PC-3 (cell line): Measurements from ENCODE around the gene RNLS. TPM values are rescaled to one million over a fixed set of nuclear protein-coding genes. Genes with fewer than 3 reads are reported as not detected.

Source experiments
- ATAC-seq: fragments of 200-7000 bp; cut with Tn5 transposase; 2 replicates; pipeline ENCODE4 v1.9.1; 2020; ENCODE audit warnings: mild to moderate bottlenecking, moderate library complexity
- BruUV-seq: library from RNA; stranded (reverse); fragments of 400-500 nt; replicated peaks from 2 replicates; lab custom pipeline; 2021; lab: Mats Ljungman, UMichigan
- CTCF ChIA-PET: fragments of 300-600 bp; sonication (Branson Sonifier 250); formaldehyde crosslinking; loops from one replicate; lab custom pipeline; 2022; ENCODE audit warnings: antibody characterized with exemption; lab: Charles Lee
- POLR2A ChIA-PET: fragments of 300-600 bp; sonication (Branson Sonifier 250); formaldehyde crosslinking; loops from one replicate; lab custom pipeline; 2022; ENCODE audit warnings: antibody characterized with exemption; ENCODE audit not compliant: unreplicated experiment; lab: Charles Lee
- DNase-seq: peaks from one replicate; pipeline ENCODE4 v3.0.0-alpha.2; 2015
- H2AFZ ChIP-seq: fragments of 300-600 bp; sonication (generic); 2 replicates; pipeline ENCODE4 v1.6.0; 2016; ENCODE audit warnings: antibody characterized with exemption, low read length
- H3F3A ChIP-seq: fragments of 300-600 bp; sonication (generic); one replicate; pipeline ENCODE4 v1.6.0; 2017; ENCODE audit warnings: antibody characterized with exemption, low read length, control low read depth, mild to moderate bottlenecking; ENCODE audit not compliant: unreplicated experiment
- H3K27ac ChIP-seq: fragments of 300-600 bp; sonication (generic); 2 replicates; pipeline ENCODE4 v1.5.1; 2016; ENCODE audit warnings: mild to moderate bottlenecking, low read length
- H3K27me3 ChIP-seq: fragments of 300-600 bp; sonication (generic); 2 replicates; pipeline ENCODE4 v1.6.1; 2016; ENCODE audit warnings: low read length, mixed read lengths
- H3K36me3 ChIP-seq: fragments of 300-600 bp; sonication (generic); 2 replicates; pipeline ENCODE4 v1.6.1; 2016; ENCODE audit warnings: low read depth, mixed run types, low read length, mixed read lengths
- H3K4me1 ChIP-seq: fragments of 300-600 bp; sonication (generic); 2 replicates; pipeline ENCODE4 v1.5.1; 2016; ENCODE audit warnings: low read length; ENCODE audit not compliant: insufficient read depth
- H3K4me2 ChIP-seq: fragments of 300-600 bp; sonication (generic); 2 replicates; pipeline ENCODE4 v1.6.0; 2016; ENCODE audit warnings: low read length
- H3K4me3 ChIP-seq: fragments of 300-600 bp; sonication (generic); 2 replicates; pipeline ENCODE4 v1.5.1; 2016; ENCODE audit warnings: mild to moderate bottlenecking, low read length, mixed read lengths
- H3K79me2 ChIP-seq: fragments of 300-600 bp; sonication (generic); 2 replicates; pipeline ENCODE4 v1.6.1; 2017; ENCODE audit warnings: low read length, mixed read lengths
- H3K9ac ChIP-seq: fragments of 300-600 bp; sonication (generic); 2 replicates; pipeline ENCODE4 v1.6.0; 2016; ENCODE audit warnings: mild to moderate bottlenecking, low read length
- H3K9me2 ChIP-seq: fragments of 300-600 bp; sonication (generic); replicated peaks from 2 replicates; pipeline ENCODE4 v1.6.1; 2016; ENCODE audit warnings: mixed run types, low read length, mixed read lengths
- H3K9me3 ChIP-seq: fragments of 300-600 bp; sonication (generic); 2 replicates; pipeline ENCODE4 v1.6.1; 2016; ENCODE audit warnings: low read length, mixed read lengths
- H4K20me1 ChIP-seq: fragments of 300-600 bp; sonication (generic); 2 replicates; pipeline ENCODE4 v1.6.1; 2016; ENCODE audit warnings: low read length, mixed read lengths
- CTCF ChIP-seq: fragments of 300-600 bp; sonication (generic); conservative IDR thresholded peaks from 2 replicates; pipeline ENCODE4 v1.5.1; 2017; ENCODE audit warnings: antibody characterized with exemption, low read depth, mild to moderate bottlenecking, low read length
- EZH2 ChIP-seq: fragments of 300-600 bp; sonication (generic); IDR thresholded peaks from one replicate; pipeline ENCODE4 v1.6.1; 2017; ENCODE audit warnings: antibody characterized with exemption, mild to moderate bottlenecking, low read length; ENCODE audit not compliant: unreplicated experiment
- EZH2phosphoT487 ChIP-seq: fragments of 300-600 bp; sonication (generic); IDR thresholded peaks from 2 replicates; pipeline ENCODE4 v1.6.1; 2018; ENCODE audit warnings: mild to moderate bottlenecking, antibody characterized with exemption, low read length, borderline replicate concordance
- intact Hi-C: fragments of 100-400 bp; cut with micrococcal nuclease; formaldehyde crosslinking; loops from 2 replicates; pipeline ENCODE4 v1.9.0; 2023
- total RNA-seq: library from RNA; depleted of rRNA; stranded (reverse); fragments of >200 nt; gene quantifications from 2 replicates; pipeline ENCODE4 v1.2.3, GENCODE V29; 2014

RNLS gene
- total RNA-seq, 1 experiment from 2014 or later: not detected

- intact Hi-C loops: no loop called here
- no peak overlapping the region for H3K4me2 ChIP-seq
- no peak overlapping the region for H3K27ac ChIP-seq
- H3F3A ChIP-seq: no peaks in the 10 kb centered on the region
- no peaks in the 10 kb centered on the region for H3K27me3 ChIP-seq
- no peaks in the 10 kb centered on the region for H3K9me3 ChIP-seq
- ATAC-seq (no peak), DNase-seq (no peak)
- POLR2A ChIA-PET: no interaction called here
- CTCF ChIA-PET: no interaction called here
- H3K4me1 ChIP-seq: no peaks in the 10 kb centered on the region
- no peak overlapping the region for H3K4me3 ChIP-seq
- H4K20me1 ChIP-seq: no peaks in the 10 kb centered on the region
- no peak overlapping the region for H2AFZ ChIP-seq
- TF ChIP-seq CTCF (no peak), EZH2 (no peak), EZH2phosphoT487 (no peak)
- no peaks in the 10 kb centered on the region for H3K9me2 ChIP-seq
- no peak overlapping the region for H3K9ac ChIP-seq
- no TSS peak for BruUV-seq
- no peaks in the 10 kb centered on the region for H3K36me3 ChIP-seq
- H3K79me2 ChIP-seq: no peaks in the 10 kb centered on the region
These were observed 175.0 kb downstream of the RNLS start for GRCh38 chr10:88408096-88408495.

- no peak for ATAC-seq
- H3K27ac ChIP-seq: no peak overlapping the region
- H3K27me3 ChIP-seq: no peaks in the 10 kb centered on the region
- H3F3A ChIP-seq: no peaks in the 10 kb centered on the region
- POLR2A ChIA-PET: no interaction called here
- H2AFZ ChIP-seq: no peak overlapping the region
- CTCF ChIA-PET: no interaction called here
- H3K4me1 ChIP-seq: no peaks in the 10 kb centered on the region
- H3K9me2 ChIP-seq: no peaks in the 10 kb centered on the region
- H3K9ac ChIP-seq: no peak overlapping the region
- H3K79me2 ChIP-seq: no peaks in the 10 kb centered on the region
- no peaks in the 10 kb centered on the region for H3K9me3 ChIP-seq
- DNase-seq: no peak
- TF ChIP-seq EZH2 (no peak), CTCF (no peak)
- no peak overlapping the region for H3K4me2 ChIP-seq
- H3K4me3 ChIP-seq: no peak overlapping the region
- no peaks in the 10 kb centered on the region for H3K36me3 ChIP-seq
- no peaks in the 10 kb centered on the region for H4K20me1 ChIP-seq
- intact Hi-C loops: no loop called here
- no TSS peak for BruUV-seq
These were observed 179.0 kb downstream of the RNLS start for GRCh38 chr10:88404133-88404532.

GRCh38 chr10:88401671-88402347, 181.3 kb downstream of the RNLS start:
- no peak for TF ChIP-seq EZH2
- no peak for TF ChIP-seq CTCF
- no peak for TF ChIP-seq EZH2phosphoT487
- Histone ChIP-seq H3K27ac (no peak overlapping the region), H3K79me2 (no peaks in the 10 kb centered on the region), H3K4me2 (no peak overlapping the region), H3K4me1 (no peaks in the 10 kb centered on the region), H2AFZ (no peak overlapping the region), H3K9ac (no peak overlapping the region), H3K36me3 (no peaks in the 10 kb centered on the region), H3K9me3 (no peaks in the 10 kb centered on the region), H3K4me3 (no peak overlapping the region), H4K20me1 (no peaks in the 10 kb centered on the region), H3F3A (no peaks in the 10 kb centered on the region), H3K9me2 (no peaks in the 10 kb centered on the region), H3K27me3 (no peaks in the 10 kb centered on the region)
- intact Hi-C loops: no loop called here
- ChIA-PET POLR2A (no interaction called here), CTCF (no interaction called here)
- ATAC-seq: no peak
- BruUV-seq: no TSS peak
- no peak for DNase-seq
